ENCODE results near the gene FOXP1. TPM values are rescaled to one million over a fixed set of nuclear protein-coding genes. Genes with fewer than 3 reads are reported as not detected.

The FOXP1 gene
- total and polyA plus RNA-seq, 4 donors, result 4.9 to 35.4 (median 32.0) TPM

DNA sequence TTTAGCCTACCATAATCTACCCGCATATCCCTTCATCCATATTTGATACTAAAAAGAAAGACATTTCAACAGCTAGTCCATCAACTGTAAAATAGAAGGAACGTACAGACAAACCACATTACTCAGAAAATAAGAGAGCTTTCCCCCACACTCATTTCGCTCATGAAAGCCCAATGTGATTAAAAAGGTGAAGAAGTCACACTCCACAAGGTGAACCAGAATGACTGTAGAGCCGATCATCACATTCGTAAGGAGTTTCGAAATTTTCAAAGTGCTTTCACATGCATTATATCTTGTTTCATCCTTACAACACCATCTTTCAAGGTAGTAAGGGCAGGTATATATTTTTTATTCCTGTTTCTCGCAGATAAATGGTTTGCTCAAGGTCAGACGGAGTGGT lies 225.3 kb downstream of the FOXP1 start:
- 94% methylated on average over 8 of the region's 8 CpGs for WGBS
- no peaks in the 10 kb centered on the region for H3K9me3 ChIP-seq (ENCODE audit: control insufficient read depth in 4 of 4, low read length in 3 of 4)
- no peak overlapping the region for H3K27ac ChIP-seq (ENCODE audit: low read depth in 1 of 2, low read length in 2 of 2)
- no peak overlapping the region for H3K9ac ChIP-seq (ENCODE audit: low read depth in 1 of 2, low read length in 2 of 2)
- TF ChIP-seq RAD21 (IDR thresholded peaks at IDR 0.05) (no peak), EGR1 (IDR thresholded peaks at IDR 0.05; ENCODE audit: low read depth in 2 of 2) (no peak), GABPA (IDR thresholded peaks at IDR 0.05 in 1 of 2, conservative IDR thresholded peaks at IDR 0.05 in 1 of 2) (no peak), JUND (IDR thresholded peaks at IDR 0.05) (no peak), RXRA (IDR thresholded peaks at IDR 0.05) (no peak), YY1 (IDR thresholded peaks at IDR 0.05) (no peak), FOXA2 (IDR thresholded peaks at IDR 0.05) (no peak), FOXA1 (IDR thresholded peaks at IDR 0.05) (no peak)
- TF ChIP-seq, protein P1, sequence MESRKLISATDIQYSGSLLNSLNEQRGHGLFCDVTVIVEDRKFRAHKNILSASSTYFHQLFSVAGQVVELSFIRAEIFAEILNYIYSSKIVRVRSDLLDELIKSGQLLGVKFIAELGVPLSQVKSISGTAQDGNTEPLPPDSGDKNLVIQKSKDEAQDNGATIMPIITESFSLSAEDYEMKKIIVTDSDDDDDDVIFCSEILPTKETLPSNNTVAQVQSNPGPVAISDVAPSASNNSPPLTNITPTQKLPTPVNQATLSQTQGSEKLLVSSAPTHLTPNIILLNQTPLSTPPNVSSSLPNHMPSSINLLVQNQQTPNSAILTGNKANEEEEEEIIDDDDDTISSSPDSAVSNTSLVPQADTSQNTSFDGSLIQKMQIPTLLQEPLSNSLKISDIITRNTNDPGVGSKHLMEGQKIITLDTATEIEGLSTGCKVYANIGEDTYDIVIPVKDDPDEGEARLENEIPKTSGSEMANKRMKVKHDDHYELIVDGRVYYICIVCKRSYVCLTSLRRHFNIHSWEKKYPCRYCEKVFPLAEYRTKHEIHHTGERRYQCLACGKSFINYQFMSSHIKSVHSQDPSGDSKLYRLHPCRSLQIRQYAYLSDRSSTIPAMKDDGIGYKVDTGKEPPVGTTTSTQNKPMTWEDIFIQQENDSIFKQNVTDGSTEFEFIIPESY (IDR thresholded peaks at IDR 0.05), result no peak
- TF ChIP-seq, protein P2, sequence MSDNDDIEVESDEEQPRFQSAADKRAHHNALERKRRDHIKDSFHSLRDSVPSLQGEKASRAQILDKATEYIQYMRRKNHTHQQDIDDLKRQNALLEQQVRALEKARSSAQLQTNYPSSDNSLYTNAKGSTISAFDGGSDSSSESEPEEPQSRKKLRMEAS (IDR thresholded peaks at IDR 0.05), result no peak
- H3K36me3 ChIP-seq (ENCODE audit: control insufficient read depth in 4 of 4, insufficient read depth in 3 of 4, low read depth in 1 of 4, low read length in 3 of 4), result peaks cover 0 to 10% (median 3%) of the 10 kb centered on the region in 4 donors
- H3K27me3 ChIP-seq (ENCODE audit: control insufficient read depth in 4 of 4, insufficient read depth in 4 of 4, low read length in 3 of 4), result no peaks in the 10 kb centered on the region
- no peak for DNase-seq (ENCODE audit: low spot score)
- H3K4me1 ChIP-seq (ENCODE audit: control insufficient read depth in 4 of 4, insufficient read depth in 4 of 4, low read length in 3 of 4), result peaks cover 0 to 5% (median 0%) of the 10 kb centered on the region in 4 donors
- no peak overlapping the region for H3K4me3 ChIP-seq (ENCODE audit: low read depth in 1 of 3, low read length in 3 of 3)

DNA sequence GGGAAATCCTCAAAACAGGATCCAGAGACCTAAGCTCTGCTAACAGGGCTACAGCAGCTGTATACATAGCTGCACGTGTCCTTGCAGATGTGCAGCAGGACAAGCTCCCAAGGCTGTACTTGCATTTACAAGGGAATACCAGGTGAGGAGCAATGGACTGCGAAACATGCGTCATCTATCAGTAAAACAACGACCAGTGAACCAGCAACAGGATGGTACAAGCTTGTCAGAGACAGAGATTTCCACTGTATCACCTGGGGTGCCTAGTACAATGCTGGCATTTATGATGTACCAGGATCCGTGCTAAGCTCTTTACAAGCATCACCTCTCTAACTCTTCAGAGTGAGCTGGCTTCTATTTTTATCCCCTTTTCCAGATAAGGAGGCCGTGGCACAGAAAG lies 227.3 kb downstream of the FOXP1 start:
- Histone ChIP-seq H3K27me3 (ENCODE audit: control insufficient read depth in 4 of 4, insufficient read depth in 4 of 4, low read length in 3 of 4) (no peaks in the 10 kb centered on the region), H3K9ac (ENCODE audit: low read depth in 1 of 2, low read length in 2 of 2) (no peak overlapping the region), H3K36me3 (ENCODE audit: control insufficient read depth in 4 of 4, insufficient read depth in 3 of 4, low read depth in 1 of 4, low read length in 3 of 4) (peaks cover 0 to 10% (median 3%) of the 10 kb centered on the region in 4 donors), H3K4me3 (ENCODE audit: low read depth in 1 of 3, low read length in 3 of 3) (no peak overlapping the region), H3K4me1 (ENCODE audit: control insufficient read depth in 4 of 4, insufficient read depth in 4 of 4, low read length in 3 of 4) (peaks cover 0 to 9% (median 4%) of the 10 kb centered on the region in 4 donors), H3K27ac (ENCODE audit: low read depth in 1 of 2, low read length in 2 of 2) (no peak overlapping the region), H3K9me3 (ENCODE audit: control insufficient read depth in 4 of 4, low read length in 3 of 4) (no peaks in the 10 kb centered on the region)
- WGBS, result 89% methylated on average over 6 of the region's 6 CpGs
- TF ChIP-seq NR2F2 (IDR thresholded peaks at IDR 0.05) (no peak), YY1 (IDR thresholded peaks at IDR 0.05) (no peak), SP1 (IDR thresholded peaks at IDR 0.05) (no peak), HNF4G (IDR thresholded peaks at IDR 0.05) (no peak), HNF4A (conservative IDR thresholded peaks at IDR 0.05) (no peak), EGR1 (IDR thresholded peaks at IDR 0.05; ENCODE audit: low read depth in 2 of 2) (no peak)
- TF ChIP-seq, protein P3, sequence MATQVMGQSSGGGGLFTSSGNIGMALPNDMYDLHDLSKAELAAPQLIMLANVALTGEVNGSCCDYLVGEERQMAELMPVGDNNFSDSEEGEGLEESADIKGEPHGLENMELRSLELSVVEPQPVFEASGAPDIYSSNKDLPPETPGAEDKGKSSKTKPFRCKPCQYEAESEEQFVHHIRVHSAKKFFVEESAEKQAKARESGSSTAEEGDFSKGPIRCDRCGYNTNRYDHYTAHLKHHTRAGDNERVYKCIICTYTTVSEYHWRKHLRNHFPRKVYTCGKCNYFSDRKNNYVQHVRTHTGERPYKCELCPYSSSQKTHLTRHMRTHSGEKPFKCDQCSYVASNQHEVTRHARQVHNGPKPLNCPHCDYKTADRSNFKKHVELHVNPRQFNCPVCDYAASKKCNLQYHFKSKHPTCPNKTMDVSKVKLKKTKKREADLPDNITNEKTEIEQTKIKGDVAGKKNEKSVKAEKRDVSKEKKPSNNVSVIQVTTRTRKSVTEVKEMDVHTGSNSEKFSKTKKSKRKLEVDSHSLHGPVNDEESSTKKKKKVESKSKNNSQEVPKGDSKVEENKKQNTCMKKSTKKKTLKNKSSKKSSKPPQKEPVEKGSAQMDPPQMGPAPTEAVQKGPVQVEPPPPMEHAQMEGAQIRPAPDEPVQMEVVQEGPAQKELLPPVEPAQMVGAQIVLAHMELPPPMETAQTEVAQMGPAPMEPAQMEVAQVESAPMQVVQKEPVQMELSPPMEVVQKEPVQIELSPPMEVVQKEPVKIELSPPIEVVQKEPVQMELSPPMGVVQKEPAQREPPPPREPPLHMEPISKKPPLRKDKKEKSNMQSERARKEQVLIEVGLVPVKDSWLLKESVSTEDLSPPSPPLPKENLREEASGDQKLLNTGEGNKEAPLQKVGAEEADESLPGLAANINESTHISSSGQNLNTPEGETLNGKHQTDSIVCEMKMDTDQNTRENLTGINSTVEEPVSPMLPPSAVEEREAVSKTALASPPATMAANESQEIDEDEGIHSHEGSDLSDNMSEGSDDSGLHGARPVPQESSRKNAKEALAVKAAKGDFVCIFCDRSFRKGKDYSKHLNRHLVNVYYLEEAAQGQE (IDR thresholded peaks at IDR 0.05), result no peak
- TF ChIP-seq, protein P4, sequence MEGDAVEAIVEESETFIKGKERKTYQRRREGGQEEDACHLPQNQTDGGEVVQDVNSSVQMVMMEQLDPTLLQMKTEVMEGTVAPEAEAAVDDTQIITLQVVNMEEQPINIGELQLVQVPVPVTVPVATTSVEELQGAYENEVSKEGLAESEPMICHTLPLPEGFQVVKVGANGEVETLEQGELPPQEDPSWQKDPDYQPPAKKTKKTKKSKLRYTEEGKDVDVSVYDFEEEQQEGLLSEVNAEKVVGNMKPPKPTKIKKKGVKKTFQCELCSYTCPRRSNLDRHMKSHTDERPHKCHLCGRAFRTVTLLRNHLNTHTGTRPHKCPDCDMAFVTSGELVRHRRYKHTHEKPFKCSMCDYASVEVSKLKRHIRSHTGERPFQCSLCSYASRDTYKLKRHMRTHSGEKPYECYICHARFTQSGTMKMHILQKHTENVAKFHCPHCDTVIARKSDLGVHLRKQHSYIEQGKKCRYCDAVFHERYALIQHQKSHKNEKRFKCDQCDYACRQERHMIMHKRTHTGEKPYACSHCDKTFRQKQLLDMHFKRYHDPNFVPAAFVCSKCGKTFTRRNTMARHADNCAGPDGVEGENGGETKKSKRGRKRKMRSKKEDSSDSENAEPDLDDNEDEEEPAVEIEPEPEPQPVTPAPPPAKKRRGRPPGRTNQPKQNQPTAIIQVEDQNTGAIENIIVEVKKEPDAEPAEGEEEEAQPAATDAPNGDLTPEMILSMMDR (IDR thresholded peaks at IDR 0.05; ENCODE audit: low read depth, low read length, missing input control), result no peak
- DNase-seq (ENCODE audit: low spot score), result no peak
